Bronchial epithelial cell (primary cell): ENCODE results near the gene NFATC4. TPM values are rescaled to one million over a fixed set of nuclear protein-coding genes. Genes with fewer than 3 reads are reported as not detected.
"Not testable (repeated sequence)": the region's sequence is repeated elsewhere in the genome, so short reads cannot be mapped to it uniquely, and the experiment has no call there.

ENCODE experiments used
- DNase-seq: peaks from one replicate; pipeline ENCODE4 v3.0.0-alpha.2; 2010; ENCODE audit warnings: low read depth
- FAIRE-seq: peaks from 2 replicates; lab custom pipeline; 2011; peaks lifted over from hg19 to GRCh38; lab: Jason Lieb, UNC
- H3K27me3 ChIP-seq: 2 replicates; pipeline ENCODE4 v1.5.1; 2011; ENCODE audit warnings: low read length; ENCODE audit not compliant: control insufficient read depth, insufficient read depth
- H3K36me3 ChIP-seq: 2 replicates; pipeline ENCODE4 v1.5.1; 2011; ENCODE audit warnings: low read length; ENCODE audit not compliant: control insufficient read depth, insufficient read depth
- H3K4me3 ChIP-seq: 2 replicates; pipeline ENCODE4 v1.5.1; 2011; ENCODE audit warnings: mild to moderate bottlenecking, low read depth, low read length, control low read depth
- total RNA-seq: library from RNA; depleted of rRNA; stranded (reverse); fragments of >200 nt; gene quantifications from 2 replicates; pipeline ENCODE4 v1.2.1, GENCODE V29; 2014
- TF ChIP-seq, protein P1 (sequence below): IDR thresholded peaks from 2 replicates; pipeline ENCODE4 v1.5.1; 2011; ENCODE audit warnings: mild to moderate bottlenecking, moderate library complexity, low read length, control low read depth, inconsistent platforms; ENCODE audit not compliant: insufficient read depth, severe bottlenecking

Gene NFATC4
- total RNA-seq, 1 donor from 2014 or later = 4.7 TPM

DNA sequence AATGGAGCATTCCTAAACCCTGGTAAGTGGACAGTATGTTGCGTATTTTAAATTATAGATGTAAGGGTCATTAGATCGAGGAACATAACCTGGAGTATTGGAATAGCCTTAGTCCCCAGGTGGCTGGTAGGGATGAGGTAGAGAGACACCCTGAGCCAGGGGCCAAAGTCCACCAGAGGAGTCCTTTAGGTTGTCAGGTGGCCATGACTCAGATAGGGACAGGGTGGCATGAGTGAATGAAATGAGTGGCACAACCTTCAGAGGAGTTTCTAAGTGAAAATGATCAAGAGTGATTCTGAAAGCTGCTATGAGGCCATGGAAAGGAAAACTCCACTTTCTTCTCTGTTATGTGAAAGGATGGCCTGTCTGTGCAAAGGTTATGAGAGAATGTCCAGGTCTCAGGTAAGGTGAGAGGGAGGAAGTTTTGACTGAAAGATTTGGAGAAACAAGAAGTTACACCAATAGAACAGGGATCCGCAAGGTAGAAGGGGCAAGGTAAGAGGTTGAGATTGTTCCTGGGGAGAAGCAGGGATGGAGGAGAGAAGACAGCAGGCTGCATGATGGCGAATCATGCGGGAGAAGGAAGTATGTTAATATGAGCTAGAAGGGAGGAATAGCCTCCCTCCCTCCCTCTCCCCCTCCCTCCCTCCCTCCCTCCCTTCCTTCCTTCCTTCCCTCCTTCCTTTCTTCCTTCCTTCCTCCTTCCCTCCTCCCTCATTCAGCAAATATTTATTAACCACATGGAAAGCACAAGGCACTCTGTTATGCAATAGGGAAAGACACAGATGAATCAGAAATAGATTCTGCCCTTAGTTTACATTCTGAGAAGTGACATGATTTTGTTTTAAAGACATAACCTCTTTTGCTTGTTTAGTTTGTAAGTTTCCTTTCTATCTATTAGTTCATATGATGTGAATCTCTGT, 14.2 kb upstream of the NFATC4 start:
- no peaks in the 10 kb centered on the region for H3K27me3 ChIP-seq
- H3K4me3 ChIP-seq = no peak overlapping the region
- H3K36me3 ChIP-seq = no peaks in the 10 kb centered on the region
- FAIRE-seq = no peak
- DNase-seq = peak; percentile 80
- TF ChIP-seq, protein P1, sequence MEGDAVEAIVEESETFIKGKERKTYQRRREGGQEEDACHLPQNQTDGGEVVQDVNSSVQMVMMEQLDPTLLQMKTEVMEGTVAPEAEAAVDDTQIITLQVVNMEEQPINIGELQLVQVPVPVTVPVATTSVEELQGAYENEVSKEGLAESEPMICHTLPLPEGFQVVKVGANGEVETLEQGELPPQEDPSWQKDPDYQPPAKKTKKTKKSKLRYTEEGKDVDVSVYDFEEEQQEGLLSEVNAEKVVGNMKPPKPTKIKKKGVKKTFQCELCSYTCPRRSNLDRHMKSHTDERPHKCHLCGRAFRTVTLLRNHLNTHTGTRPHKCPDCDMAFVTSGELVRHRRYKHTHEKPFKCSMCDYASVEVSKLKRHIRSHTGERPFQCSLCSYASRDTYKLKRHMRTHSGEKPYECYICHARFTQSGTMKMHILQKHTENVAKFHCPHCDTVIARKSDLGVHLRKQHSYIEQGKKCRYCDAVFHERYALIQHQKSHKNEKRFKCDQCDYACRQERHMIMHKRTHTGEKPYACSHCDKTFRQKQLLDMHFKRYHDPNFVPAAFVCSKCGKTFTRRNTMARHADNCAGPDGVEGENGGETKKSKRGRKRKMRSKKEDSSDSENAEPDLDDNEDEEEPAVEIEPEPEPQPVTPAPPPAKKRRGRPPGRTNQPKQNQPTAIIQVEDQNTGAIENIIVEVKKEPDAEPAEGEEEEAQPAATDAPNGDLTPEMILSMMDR = no peak

DNA sequence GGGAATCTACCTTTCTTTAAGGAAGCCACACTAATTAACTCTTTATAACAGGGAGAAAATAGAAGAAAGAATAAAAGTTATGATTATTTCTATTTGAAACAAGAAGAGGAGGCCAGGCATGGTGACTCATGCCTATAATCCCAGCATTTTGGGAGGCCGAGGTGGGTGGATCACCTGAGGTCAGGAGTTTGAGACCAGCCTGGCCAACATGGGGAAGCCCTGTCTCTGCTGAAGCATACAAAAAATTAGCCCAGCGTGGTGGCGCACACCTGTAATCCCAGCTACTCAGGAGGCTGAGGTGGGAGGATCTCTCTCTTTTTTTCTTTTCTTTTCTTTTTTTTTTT, 13.5 kb upstream of the NFATC4 start:
- not testable (repeated sequence) for H3K36me3 ChIP-seq, FAIRE-seq, DNase-seq, H3K4me3 ChIP-seq, H3K27me3 ChIP-seq

DNA sequence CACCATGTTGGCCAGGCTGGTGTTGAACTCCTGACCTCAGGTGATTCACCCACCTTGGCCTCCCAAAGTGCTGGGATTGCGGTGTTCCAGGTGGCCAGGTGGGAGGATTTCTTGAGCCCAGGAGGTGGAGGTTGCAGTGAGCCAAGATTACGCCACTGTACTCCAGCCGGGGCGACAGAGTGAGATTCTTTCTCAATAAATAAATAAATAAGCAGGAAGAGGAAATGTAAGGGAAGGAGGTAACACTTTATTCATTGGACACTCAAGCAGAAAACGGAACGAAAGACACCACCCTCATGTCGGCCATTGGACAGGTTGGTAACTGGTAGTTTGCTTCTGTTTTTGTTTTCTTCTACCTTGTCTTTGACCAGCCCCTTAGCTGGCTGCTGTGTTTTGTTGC, 13.0 kb upstream of the NFATC4 start:
- DNase-seq = no peak
- Histone ChIP-seq H3K27me3 (no peaks in the 10 kb centered on the region), H3K4me3 (no peak overlapping the region), H3K36me3 (no peaks in the 10 kb centered on the region)
- no peak for FAIRE-seq
- TF ChIP-seq, protein P1 = no peak

DNA sequence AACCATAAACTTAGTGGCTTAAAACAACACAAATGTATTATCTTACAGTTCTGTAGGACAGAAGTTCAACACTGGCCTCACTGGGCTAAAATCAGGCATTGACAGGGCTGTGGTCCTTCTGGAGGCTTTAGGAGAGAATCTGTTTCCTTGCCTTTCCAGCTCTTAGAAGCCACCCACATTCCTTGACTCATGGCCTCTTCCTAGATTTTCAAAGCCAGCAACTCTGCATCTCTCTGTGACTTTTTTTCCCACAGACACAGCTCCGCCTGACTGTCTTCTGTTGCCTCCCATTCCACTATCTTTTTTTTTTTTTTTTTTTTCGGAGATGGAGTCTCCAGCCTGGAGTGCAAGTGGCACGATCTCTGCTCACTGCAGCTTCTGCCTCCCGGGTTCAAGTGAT, 11.8 kb upstream of the NFATC4 start:
- H3K4me3 ChIP-seq = no peak overlapping the region
- TF ChIP-seq, protein P1 = no peak
- no peak for DNase-seq
- no peaks in the 10 kb centered on the region for H3K36me3 ChIP-seq
- no peak for FAIRE-seq
- no peaks in the 10 kb centered on the region for H3K27me3 ChIP-seq

DNA sequence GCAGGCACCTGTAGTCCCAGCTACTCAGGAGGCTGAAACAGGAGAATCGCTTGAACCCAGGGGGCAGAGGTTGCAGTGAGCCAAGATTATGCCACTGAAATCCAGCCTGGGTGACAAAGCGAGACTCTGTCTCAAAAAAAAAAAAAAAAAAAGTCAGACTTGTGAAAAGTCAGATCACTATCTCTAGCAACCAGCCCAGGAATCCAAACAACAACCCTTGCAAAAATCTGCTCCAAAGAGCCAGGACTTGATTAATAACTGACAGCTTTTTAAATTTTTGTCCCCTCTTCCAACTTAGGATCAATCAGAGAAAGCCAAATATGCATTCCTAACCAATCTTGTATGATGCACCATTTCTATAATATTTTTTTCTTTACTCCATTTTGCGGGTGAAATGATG, 7.7 kb upstream of the NFATC4 start:
- DNase-seq (no peak), FAIRE-seq (no peak)
- Histone ChIP-seq H3K27me3 (no peaks in the 10 kb centered on the region), H3K36me3 (no peaks in the 10 kb centered on the region), H3K4me3 (no peak overlapping the region)
- TF ChIP-seq, protein P1 = no peak

DNA sequence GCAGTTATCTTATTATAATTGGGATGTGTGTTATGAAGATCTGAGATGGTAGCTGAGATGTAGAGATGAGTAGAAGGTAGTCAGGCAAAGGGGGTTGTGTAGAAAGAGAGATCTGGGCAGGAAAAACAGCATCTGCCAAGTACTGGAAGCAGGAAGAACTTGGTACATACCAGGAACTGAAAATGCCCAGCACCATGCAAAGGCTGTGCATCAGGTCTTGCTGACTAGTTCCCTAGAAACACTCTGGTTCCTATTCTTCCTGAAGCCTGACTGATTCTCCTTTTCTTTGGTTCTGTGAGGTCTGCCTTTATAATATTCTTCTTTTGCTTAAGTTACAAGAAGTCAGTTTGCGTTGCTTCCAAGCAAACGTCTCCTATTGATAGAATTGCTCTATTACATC, 6.7 kb upstream of the NFATC4 start:
- TF ChIP-seq, protein P1 = no peak
- H3K27me3 ChIP-seq = no peaks in the 10 kb centered on the region
- H3K36me3 ChIP-seq = no peaks in the 10 kb centered on the region
- no peak overlapping the region for H3K4me3 ChIP-seq
- no peak for DNase-seq
- no peak for FAIRE-seq
